GM13976 (cell line): ENCODE measurements around the gene NAT8L.

ENCODE experiments used
- DNase-seq: peaks from one replicate; pipeline ENCODE4 v3.0.0; 2012; ENCODE audit warnings: low spot score
- CTCF ChIP-seq: IDR thresholded peaks from 2 replicates; pipeline ENCODE4 v1.5.1; 2012; ENCODE audit warnings: borderline replicate concordance, mild to moderate bottlenecking; ENCODE audit not compliant: insufficient read depth; ENCODE audit errors: extremely low read depth, missing control alignments, control extremely low read depth
- in situ Hi-C: fragments of 300-500 bp; cut with MboI; formaldehyde crosslinking; loops from one replicate; pipeline ENCODE4 v1.12.0; 2022; ENCODE audit warnings: low sequenced_read_pairs, mixed read lengths, inconsistent platforms; ENCODE audit not compliant: unreplicated experiment

Gene NAT8L

DNA sequence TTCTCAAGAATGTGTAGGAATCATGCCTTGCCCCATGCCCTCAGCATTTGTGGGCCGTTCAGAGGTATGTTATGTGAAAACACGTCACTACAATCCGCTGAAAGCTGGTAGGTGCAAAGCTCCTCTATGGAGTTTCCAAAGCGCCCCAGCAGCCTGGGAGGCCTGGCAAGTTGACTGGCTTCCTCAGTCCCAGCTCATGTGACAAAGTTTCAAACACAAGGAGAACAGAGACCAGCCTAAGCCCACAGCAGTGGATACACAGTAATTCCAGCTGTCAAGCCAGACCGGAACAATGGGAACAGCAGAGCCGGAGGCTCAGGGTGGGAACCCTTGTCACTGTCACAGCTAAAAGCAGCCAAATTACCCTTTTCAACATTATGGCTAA lies 33.5 kb downstream of the NAT8L start:
- in situ Hi-C loops: no loop called here
- DNase-seq: no peak
- TF ChIP-seq CTCF: no peak

DNA sequence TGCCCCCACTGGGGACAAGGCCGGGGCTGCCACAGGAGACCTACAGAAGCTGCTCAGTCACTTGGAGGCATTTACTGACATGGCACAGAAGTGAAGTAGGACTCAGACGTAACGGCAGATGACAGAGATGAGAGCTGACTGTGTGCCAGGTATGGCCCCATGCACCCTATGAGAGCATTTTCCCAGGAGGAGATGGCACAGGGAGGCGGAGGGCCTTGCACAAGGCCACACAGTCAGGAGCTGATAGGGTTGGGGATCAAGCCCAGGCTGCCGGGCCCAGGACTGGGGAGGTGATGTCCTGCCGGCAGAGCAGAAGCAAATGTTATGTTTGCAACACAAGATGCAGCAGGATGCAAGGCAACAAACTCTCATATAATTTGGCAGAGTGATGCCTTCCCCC lies 34.1 kb downstream of the NAT8L start:
- in situ Hi-C loops: no loop called here
- DNase-seq: no peak

GRCh38 chr4:2094545-2094944 lies 35.4 kb downstream of the NAT8L start:
- no peak for DNase-seq
- in situ Hi-C loops: no loop called here
- TF ChIP-seq CTCF: no peak

More for the DNA sequence above, 34.1 kb downstream of the NAT8L start:
- TF ChIP-seq CTCF: no peak

GRCh38 chr4:2095236-2096072 lies 36.3 kb downstream of the NAT8L start:
- in situ Hi-C loops: no loop called here
- DNase-seq: no peak
- no peak for TF ChIP-seq CTCF

DNA sequence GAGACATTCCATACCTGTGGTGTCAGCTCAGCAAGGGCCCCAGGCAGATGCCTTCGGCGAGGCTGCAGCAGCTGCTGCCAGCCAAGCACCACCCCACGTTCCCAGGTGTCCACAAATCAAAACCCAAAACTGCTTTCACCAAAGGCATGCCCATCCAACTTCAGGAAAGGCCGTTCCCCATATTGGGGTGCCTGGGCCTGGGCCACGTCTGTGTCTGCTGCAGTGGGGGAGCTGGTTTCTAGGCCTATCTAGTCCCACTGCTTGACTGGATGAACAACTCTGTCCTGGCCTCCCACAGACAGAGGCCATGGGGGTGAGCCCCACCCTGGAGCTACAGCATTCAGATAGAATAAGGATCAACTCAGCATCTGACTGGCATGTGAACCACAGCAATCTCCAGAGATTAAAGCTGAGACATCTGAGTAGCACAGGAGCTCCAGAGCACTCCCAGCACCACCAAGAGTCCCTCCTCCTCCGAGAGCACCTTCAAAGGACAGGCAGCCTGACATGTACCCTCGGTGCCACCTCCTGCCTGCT lies 37.0 kb downstream of the NAT8L start:
- no peak for TF ChIP-seq CTCF
- DNase-seq: no peak
- in situ Hi-C loops: no loop called here

GRCh38 chr4:2101346-2102044 lies 42.4 kb downstream of the NAT8L start:
- TF ChIP-seq CTCF: no peak
- no peak for DNase-seq
- in situ Hi-C loops: no loop called here
